ENCODE results near the gene PLXDC2. TPM values are rescaled to one million over a fixed set of nuclear protein-coding genes. Genes with fewer than 3 reads are reported as not detected.
A peak's percentile ranks its signal among the peaks of the same experiment; 100 is the strongest.

Gene PLXDC2
- total and polyA plus RNA-seq, 4 donors, result 11.8 to 99.6 (median 40.8) TPM

- no peak for DNase-seq
- Histone ChIP-seq H3K27me3 (ENCODE audit: control insufficient read depth in 3 of 3, insufficient read depth in 3 of 3, low read length in 2 of 3) (no peaks in the 10 kb centered on the region), H3K36me3 (ENCODE audit: control insufficient read depth in 4 of 4, insufficient read depth in 4 of 4, low read length in 4 of 4) (no peaks in the 10 kb centered on the region), H3K4me3 (no peak overlapping the region), H3K9ac (ENCODE audit: insufficient read depth in 1 of 2, low read length in 2 of 2) (no peak overlapping the region), H3K27ac (ENCODE audit: low read depth in 1 of 2, low read length in 1 of 2) (no peak overlapping the region), H3K4me1 (ENCODE audit: control insufficient read depth in 5 of 5, insufficient read depth in 5 of 5, low read length in 5 of 5) (peaks cover 0 to 4% (median 0%) of the 10 kb centered on the region in 5 donors), H3K9me3 (ENCODE audit: control insufficient read depth in 4 of 4, insufficient read depth in 3 of 4, low read length in 3 of 4) (peaks cover 0 to 1% (median 0%) of the 10 kb centered on the region in 4 donors)
- no peak for ATAC-seq (ENCODE audit: insufficient read depth, low FRiP score)
- TF ChIP-seq, protein P1, sequence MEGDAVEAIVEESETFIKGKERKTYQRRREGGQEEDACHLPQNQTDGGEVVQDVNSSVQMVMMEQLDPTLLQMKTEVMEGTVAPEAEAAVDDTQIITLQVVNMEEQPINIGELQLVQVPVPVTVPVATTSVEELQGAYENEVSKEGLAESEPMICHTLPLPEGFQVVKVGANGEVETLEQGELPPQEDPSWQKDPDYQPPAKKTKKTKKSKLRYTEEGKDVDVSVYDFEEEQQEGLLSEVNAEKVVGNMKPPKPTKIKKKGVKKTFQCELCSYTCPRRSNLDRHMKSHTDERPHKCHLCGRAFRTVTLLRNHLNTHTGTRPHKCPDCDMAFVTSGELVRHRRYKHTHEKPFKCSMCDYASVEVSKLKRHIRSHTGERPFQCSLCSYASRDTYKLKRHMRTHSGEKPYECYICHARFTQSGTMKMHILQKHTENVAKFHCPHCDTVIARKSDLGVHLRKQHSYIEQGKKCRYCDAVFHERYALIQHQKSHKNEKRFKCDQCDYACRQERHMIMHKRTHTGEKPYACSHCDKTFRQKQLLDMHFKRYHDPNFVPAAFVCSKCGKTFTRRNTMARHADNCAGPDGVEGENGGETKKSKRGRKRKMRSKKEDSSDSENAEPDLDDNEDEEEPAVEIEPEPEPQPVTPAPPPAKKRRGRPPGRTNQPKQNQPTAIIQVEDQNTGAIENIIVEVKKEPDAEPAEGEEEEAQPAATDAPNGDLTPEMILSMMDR (IDR thresholded peaks at IDR 0.05; ENCODE audit: control extremely low read depth, extremely low read depth), result no peak
- 95 to 96% methylated on average over 5 of the region's 5 CpGs for WGBS, 2 donors
Measured at GRCh38 chr10:19795684-19796083, 20.5 kb upstream of the PLXDC2 start.

- Histone ChIP-seq H3K4me3 (no peak overlapping the region), H3K27me3 (ENCODE audit: control insufficient read depth in 3 of 3, insufficient read depth in 3 of 3, low read length in 2 of 3) (no peaks in the 10 kb centered on the region), H3K36me3 (ENCODE audit: control insufficient read depth in 4 of 4, insufficient read depth in 4 of 4, low read length in 4 of 4) (no peaks in the 10 kb centered on the region), H3K9me3 (ENCODE audit: control insufficient read depth in 4 of 4, insufficient read depth in 3 of 4, low read length in 3 of 4) (peaks cover 0 to 6% (median 2%) of the 10 kb centered on the region in 4 donors), H3K27ac (ENCODE audit: low read depth in 1 of 2, low read length in 1 of 2) (no peak overlapping the region), H3K9ac (ENCODE audit: insufficient read depth in 1 of 2, low read length in 2 of 2) (no peak overlapping the region), H3K4me1 (ENCODE audit: control insufficient read depth in 5 of 5, insufficient read depth in 5 of 5, low read length in 5 of 5) (peaks cover 0 to 4% (median 0%) of the 10 kb centered on the region in 5 donors)
- TF ChIP-seq, protein P1 (IDR thresholded peaks at IDR 0.05; ENCODE audit: control extremely low read depth, extremely low read depth), result no peak
- WGBS, 2 donors, result 86 to 90% methylated on average over 3 of the region's 3 CpGs
- DNase-seq, result peak in 2 of 3 donors; percentile 61 to 79
- ATAC-seq (ENCODE audit: insufficient read depth, low FRiP score), result no peak
Measured at GRCh38 chr10:19800161-19800560, 16.1 kb upstream of the PLXDC2 start.

- DNase-seq (no peak), ATAC-seq (ENCODE audit: insufficient read depth, low FRiP score) (no peak)
- H3K4me1 ChIP-seq (ENCODE audit: control insufficient read depth in 5 of 5, insufficient read depth in 5 of 5, low read length in 5 of 5), result peaks cover 0 to 4% (median 0%) of the 10 kb centered on the region in 5 donors
- WGBS, 2 donors, result 96 to 98% methylated on average over 4 of the region's 4 CpGs
- H3K27ac ChIP-seq (ENCODE audit: low read depth in 1 of 2, low read length in 1 of 2), result no peak overlapping the region
- TF ChIP-seq, protein P1 (IDR thresholded peaks at IDR 0.05; ENCODE audit: control extremely low read depth, extremely low read depth), result no peak
- no peak overlapping the region for H3K4me3 ChIP-seq
- H3K9ac ChIP-seq (ENCODE audit: insufficient read depth in 1 of 2, low read length in 2 of 2), result no peak overlapping the region
- H3K27me3 ChIP-seq (ENCODE audit: control insufficient read depth in 3 of 3, insufficient read depth in 3 of 3, low read length in 2 of 3), result no peaks in the 10 kb centered on the region
- peaks cover 0 to 6% (median 2%) of the 10 kb centered on the region in 4 donors for H3K9me3 ChIP-seq (ENCODE audit: control insufficient read depth in 4 of 4, insufficient read depth in 3 of 4, low read length in 3 of 4)
- H3K36me3 ChIP-seq (ENCODE audit: control insufficient read depth in 4 of 4, insufficient read depth in 4 of 4, low read length in 4 of 4), result no peaks in the 10 kb centered on the region
Measured at GRCh38 chr10:19801369-19801768, 14.9 kb upstream of the PLXDC2 start.

GRCh38 chr10:19803676-19804075, 12.6 kb upstream of the PLXDC2 start:
- no peak for DNase-seq
- ATAC-seq (ENCODE audit: insufficient read depth, low FRiP score), result no peak
- H3K27me3 ChIP-seq (ENCODE audit: control insufficient read depth in 3 of 3, insufficient read depth in 3 of 3, low read length in 2 of 3), result no peaks in the 10 kb centered on the region

More at GRCh38 chr10:19803676-19804075, 12.6 kb upstream of the PLXDC2 start:
- TF ChIP-seq, protein P1 (IDR thresholded peaks at IDR 0.05; ENCODE audit: control extremely low read depth, extremely low read depth), result no peak
- H3K9me3 ChIP-seq (ENCODE audit: control insufficient read depth in 4 of 4, insufficient read depth in 3 of 4, low read length in 3 of 4), result peaks cover 0 to 6% (median 2%) of the 10 kb centered on the region in 4 donors
- no peak overlapping the region for H3K4me3 ChIP-seq
- no peaks in the 10 kb centered on the region for H3K36me3 ChIP-seq (ENCODE audit: control insufficient read depth in 4 of 4, insufficient read depth in 4 of 4, low read length in 4 of 4)
- H3K4me1 ChIP-seq (ENCODE audit: control insufficient read depth in 5 of 5, insufficient read depth in 5 of 5, low read length in 5 of 5), result peaks cover 0 to 4% (median 0%) of the 10 kb centered on the region in 5 donors
- H3K27ac ChIP-seq (ENCODE audit: low read depth in 1 of 2, low read length in 1 of 2), result no peak overlapping the region
- no peak overlapping the region for H3K9ac ChIP-seq (ENCODE audit: insufficient read depth in 1 of 2, low read length in 2 of 2)
- 89 to 93% methylated on average over 2 of the region's 2 CpGs for WGBS, 2 donors

Measured in lung (tissue), 12 donors.